K562 (cell line): ENCODE results near the gene METTL25.

Experiments used
- BACH1 ChIP-seq: fragments of 200-800 bp; sonication (Bioruptor generic); IDR thresholded peaks from 2 replicates; pipeline ENCODE4 v1.6.1; 2016; ENCODE audit warnings: missing genetic modification characterization, missing compliant biosample characterization
- CTCF ChIP-seq, 3 experiments: IDR thresholded peaks in 2 of 3; conservative IDR thresholded peaks in 1 of 3; 2 replicates each; pipeline ENCODE4 v1.5.1; 2011 to 2012; ENCODE audit warnings: low read length in 3 of 3, mild to moderate bottlenecking in 3 of 3, control low read depth in 2 of 3, improper control_type of control experiment in 1 of 3, inconsistent platforms in 1 of 3, low read depth in 1 of 3, mixed read lengths in 1 of 3, moderate library complexity in 1 of 3; ENCODE audit not compliant: insufficient read depth in 2 of 3
- FOXK2 ChIP-seq, 2 experiments: fragments of 450-650 bp; IDR thresholded peaks in 1 of 2; conservative IDR thresholded peaks in 1 of 2; 2 replicates each; pipeline ENCODE4 v1.6.1; 2016; ENCODE audit warnings: low read depth in 2 of 2, mild to moderate bottlenecking in 1 of 2
- NR2C2 ChIP-seq, 2 experiments: fragments of 200-800 bp in 1 of 2; sonication (Bioruptor generic) in 1 of 2; sonication (generic) in 1 of 2; formaldehyde crosslinking in 1 of 2; IDR thresholded peaks; 2 replicates each; pipeline versions ENCODE4 v1.6.1 to v1.8.0; 2016 to 2022; ENCODE audit warnings: mild to moderate bottlenecking in 1 of 2, missing compliant biosample characterization in 1 of 2, missing genetic modification characterization in 1 of 2, missing genetic modification reagents in 1 of 2
- POLR2A ChIP-seq: fragments of 450-650 bp; conservative IDR thresholded peaks from 2 replicates; pipeline ENCODE4 v1.6.1; 2016
- RAD21 ChIP-seq, 2 experiments: fragments of 250-450 bp in 1 of 2; fragments of 450-650 bp in 1 of 2; sonication (Bioruptor Pico) in 1 of 2; formaldehyde crosslinking in 1 of 2; IDR thresholded peaks in 1 of 2; conservative IDR thresholded peaks in 1 of 2; 2 replicates each; pipeline versions ENCODE4 v1.4.0 to v1.8.0; 2020 to 2022; ENCODE audit warnings: mild to moderate bottlenecking in 2 of 2, moderate library complexity in 1 of 2
- RCOR1 ChIP-seq, 2 experiments: IDR thresholded peaks; 2 replicates each; pipeline ENCODE4 v1.6.1; 2012; ENCODE audit warnings: low read depth in 2 of 2, low read length in 2 of 2, borderline replicate concordance in 1 of 2, improper control_type of control experiment in 1 of 2
- STAT5B ChIP-seq: fragments of 250-450 bp; sonication (Bioruptor Pico); IDR thresholded peaks from 2 replicates; pipeline ENCODE4 v1.8.0; 2021; ENCODE audit warnings: mild to moderate bottlenecking, inconsistent platforms
- USF2 ChIP-seq: sonication (generic); formaldehyde crosslinking; IDR thresholded peaks from 2 replicates; pipeline ENCODE4 v1.5.0; 2020; ENCODE audit warnings: missing genetic modification reagents
- YBX1 ChIP-seq: fragments of 450-650 bp; IDR thresholded peaks from 2 replicates; pipeline ENCODE4 v1.7.1; 2016; ENCODE audit warnings: mild to moderate bottlenecking
- ZNF764 ChIP-seq: fragments of 250-450 bp; sonication (Bioruptor Pico); IDR thresholded peaks from 2 replicates; pipeline ENCODE4 v1.4.0; 2020; ENCODE audit warnings: low read depth, mild to moderate bottlenecking, moderate library complexity

- no peak for TF ChIP-seq FOXK2 (conservative IDR thresholded peaks at IDR 0.05 in 1 of 2, IDR thresholded peaks at IDR 0.05 in 1 of 2; ENCODE audit: low read depth in 2 of 2)
- no peak for TF ChIP-seq NR2C2 (CRISPR knock-in tag; IDR thresholded peaks at IDR 0.05)
- TF ChIP-seq NR2C2 (tag; IDR thresholded peaks at IDR 0.05): no peak
- no peak for TF ChIP-seq CTCF (IDR thresholded peaks at IDR 0.05 in 2 of 3, conservative IDR thresholded peaks at IDR 0.05 in 1 of 3; ENCODE audit: insufficient read depth in 2 of 3, low read depth in 1 of 3, low read length in 3 of 3)
- TF ChIP-seq RCOR1 (IDR thresholded peaks at IDR 0.05; ENCODE audit: borderline replicate concordance in 1 of 2, low read depth in 2 of 2, low read length in 2 of 2): no peak
- TF ChIP-seq BACH1 (tag): no peak
- no peak for TF ChIP-seq ZNF764 (CRISPR knock-in tag)
- TF ChIP-seq POLR2A: no peak
- TF ChIP-seq USF2: no peak
- TF ChIP-seq STAT5B (CRISPR knock-in tag): no peak
- TF ChIP-seq YBX1: no peak
- TF ChIP-seq RAD21 (CRISPR knock-in tag; conservative IDR thresholded peaks at IDR 0.05 in 1 of 2, IDR thresholded peaks at IDR 0.05 in 1 of 2): no peak
Observed at GRCh38 chr12:82436354-82436753, 78.0 kb downstream of the METTL25 start.
